GM19397 (cell line): ENCODE data around the gene EAF1.
"Not testable (repeated sequence)": the region's sequence is repeated elsewhere in the genome, so short reads cannot be mapped to it uniquely, and the experiment has no call there.

Experiments used
- ATAC-seq: cut with Tn5 transposase; IDR thresholded peaks from one replicate; pipeline ENCODE4 v1.9.1; 2021; ENCODE audit warnings: mild to moderate bottlenecking, moderate library complexity; ENCODE audit not compliant: unreplicated experiment

EAF1 gene

GRCh38 chr3:15451216-15452113, 24.1 kb downstream of the EAF1 start:
- ATAC-seq, result no peak

- no peak for ATAC-seq
These were observed 24.8 kb downstream of the EAF1 start for GRCh38 chr3:15452156-15452555.

GRCh38 chr3:15452961-15453360, 25.6 kb downstream of the EAF1 start:
- no peak for ATAC-seq

GRCh38 chr3:15453501-15453900, 26.1 kb downstream of the EAF1 start:
- no peak for ATAC-seq

- ATAC-seq, result no peak
These were observed 26.7 kb downstream of the EAF1 start for GRCh38 chr3:15453991-15454625.

GRCh38 chr3:15454965-15455364, 27.6 kb downstream of the EAF1 start:
- no peak for ATAC-seq

GRCh38 chr3:15455756-15456155, 28.4 kb downstream of the EAF1 start:
- ATAC-seq, result no peak

- ATAC-seq, result no peak
These were observed 28.9 kb downstream of the EAF1 start for GRCh38 chr3:15456321-15456720.

- not testable (repeated sequence) for ATAC-seq
These were observed 29.5 kb downstream of the EAF1 start for GRCh38 chr3:15456915-15457314.

GRCh38 chr3:15458212-15458780, 30.9 kb downstream of the EAF1 start:
- no peak for ATAC-seq

- ATAC-seq, result no peak
These were observed 33.6 kb downstream of the EAF1 start for GRCh38 chr3:15460891-15461531.

GRCh38 chr3:15462451-15462850, 35.1 kb downstream of the EAF1 start:
- ATAC-seq, result no peak

- no peak for ATAC-seq
These were observed 38.6 kb downstream of the EAF1 start for GRCh38 chr3:15465876-15466585.

- ATAC-seq, result no peak
These were observed 40.1 kb downstream of the EAF1 start for GRCh38 chr3:15467227-15468181.

GRCh38 chr3:15470261-15470660, 42.9 kb downstream of the EAF1 start:
- ATAC-seq, result no peak

GRCh38 chr3:15470849-15471248, 43.5 kb downstream of the EAF1 start:
- ATAC-seq, result no peak

GRCh38 chr3:15471861-15472260, 44.5 kb downstream of the EAF1 start:
- ATAC-seq, result no peak

- no peak for ATAC-seq
These were observed 47.8 kb downstream of the EAF1 start for GRCh38 chr3:15475161-15475560.

GRCh38 chr3:15476378-15476777, 49.0 kb downstream of the EAF1 start:
- ATAC-seq, result no peak
